GM23248 (cell line): ENCODE data around the gene NIPA2. TPM values are rescaled to one million over a fixed set of nuclear protein-coding genes. Genes with fewer than 3 reads are reported as not detected.

Experiments
- DNase-seq: peaks from one replicate; pipeline ENCODE4 v3.0.0-alpha.2; 2015
- H2AFZ ChIP-seq: fragments of 200-600 bp; sonication (generic); 2 replicates; pipeline ENCODE4 v1.6.1; 2016; ENCODE audit warnings: antibody characterized with exemption
- H3F3A ChIP-seq: fragments of 200-600 bp; sonication (generic); 2 replicates; pipeline ENCODE4 v1.6.1; 2016; ENCODE audit warnings: mild to moderate bottlenecking, antibody characterized with exemption, mixed run types; ENCODE audit not compliant: insufficient read depth
- H3K27ac ChIP-seq: fragments of 200-600 bp; sonication (generic); 2 replicates; pipeline ENCODE4 v1.5.1; 2016; ENCODE audit warnings: mild to moderate bottlenecking
- H3K27me3 ChIP-seq: fragments of 200-600 bp; sonication (generic); replicated peaks from 2 replicates; pipeline ENCODE4 v1.6.1; 2016; ENCODE audit warnings: mild to moderate bottlenecking; ENCODE audit not compliant: insufficient read depth
- H3K36me3 ChIP-seq: fragments of 200-600 bp; sonication (generic); 2 replicates; pipeline ENCODE4 v1.6.1; 2016; ENCODE audit warnings: low read depth, mild to moderate bottlenecking
- H3K4me1 ChIP-seq: fragments of 200-600 bp; sonication (generic); 2 replicates; pipeline ENCODE4 v1.6.1; 2016; ENCODE audit warnings: mild to moderate bottlenecking; ENCODE audit not compliant: insufficient read depth
- H3K4me2 ChIP-seq: fragments of 200-600 bp; sonication (generic); one replicate; pipeline ENCODE4 v1.6.1; 2016; ENCODE audit warnings: mild to moderate bottlenecking; ENCODE audit not compliant: unreplicated experiment
- H3K4me3 ChIP-seq: fragments of 200-600 bp; sonication (generic); 2 replicates; pipeline ENCODE4 v1.5.1; 2016; ENCODE audit warnings: mild to moderate bottlenecking
- H3K79me2 ChIP-seq: fragments of 200-600 bp; sonication (generic); 2 replicates; pipeline ENCODE4 v1.6.1; 2016; ENCODE audit warnings: mild to moderate bottlenecking; ENCODE audit not compliant: insufficient read depth
- H3K9ac ChIP-seq: fragments of 200-600 bp; sonication (generic); 2 replicates; pipeline ENCODE4 v1.6.1; 2016; ENCODE audit warnings: mild to moderate bottlenecking
- H3K9me2 ChIP-seq: fragments of 200-600 bp; sonication (generic); 2 replicates; pipeline ENCODE4 v1.6.1; 2016; ENCODE audit warnings: mixed run types, mild to moderate bottlenecking, moderate library complexity; ENCODE audit not compliant: insufficient read depth
- H3K9me3 ChIP-seq: fragments of 200-600 bp; sonication (generic); one replicate; pipeline ENCODE4 v1.6.1; 2017; ENCODE audit warnings: low read depth
- H4K20me1 ChIP-seq: fragments of 200-600 bp; sonication (generic); 2 replicates; pipeline ENCODE4 v1.6.0; 2016; ENCODE audit not compliant: insufficient read depth
- EZH2 ChIP-seq: fragments of 200-600 bp; sonication (generic); IDR thresholded peaks from 2 replicates; pipeline ENCODE4 v1.6.1; 2018; ENCODE audit warnings: antibody characterized with exemption, mild to moderate bottlenecking; ENCODE audit not compliant: insufficient read depth, poor library complexity, severe bottlenecking
- EZH2phosphoT487 ChIP-seq: fragments of 200-600 bp; sonication (generic); IDR thresholded peaks from 2 replicates; pipeline ENCODE4 v1.6.1; 2018; ENCODE audit warnings: antibody characterized with exemption, moderate library complexity, mild to moderate bottlenecking, low read depth; ENCODE audit not compliant: insufficient read depth
- WGBS, 2 experiments: methylation state at CpG; one replicate each; pipeline ENCODE4 v1.1.6; 2015 to 2017; ENCODE audit warnings: low lambda C conversion rate in 2 of 2, low coverage in 1 of 2; ENCODE audit errors: missing lambda C conversion rate in 2 of 2; 5-methylcytosine and 5-hydroxymethylcytosine counted together
- in situ Hi-C: fragments of 300-500 bp; cut with MboI; formaldehyde crosslinking; loops from 2 replicates; pipeline ENCODE4 v1.15.0; 2020
- polyA plus RNA-seq: library from polyadenylated mRNA; unstranded; fragments of >200 nt; fragmentation: Nextera tagmentation; extraction: Ambion mirVana; gene quantifications from 2 replicates; pipeline ENCODE4 v1.2.1, GENCODE V29; 2016
- total RNA-seq: library from RNA; depleted of rRNA; stranded (reverse); fragments of >200 nt; shearing (Covaris generic); gene quantifications from 2 replicates; pipeline ENCODE4 v1.2.3, GENCODE V29; 2014; rRNA removed

Gene NIPA2
- total and polyA plus RNA-seq, 2 experiments from 2014 or later: 74.9 to 100 TPM

DNA sequence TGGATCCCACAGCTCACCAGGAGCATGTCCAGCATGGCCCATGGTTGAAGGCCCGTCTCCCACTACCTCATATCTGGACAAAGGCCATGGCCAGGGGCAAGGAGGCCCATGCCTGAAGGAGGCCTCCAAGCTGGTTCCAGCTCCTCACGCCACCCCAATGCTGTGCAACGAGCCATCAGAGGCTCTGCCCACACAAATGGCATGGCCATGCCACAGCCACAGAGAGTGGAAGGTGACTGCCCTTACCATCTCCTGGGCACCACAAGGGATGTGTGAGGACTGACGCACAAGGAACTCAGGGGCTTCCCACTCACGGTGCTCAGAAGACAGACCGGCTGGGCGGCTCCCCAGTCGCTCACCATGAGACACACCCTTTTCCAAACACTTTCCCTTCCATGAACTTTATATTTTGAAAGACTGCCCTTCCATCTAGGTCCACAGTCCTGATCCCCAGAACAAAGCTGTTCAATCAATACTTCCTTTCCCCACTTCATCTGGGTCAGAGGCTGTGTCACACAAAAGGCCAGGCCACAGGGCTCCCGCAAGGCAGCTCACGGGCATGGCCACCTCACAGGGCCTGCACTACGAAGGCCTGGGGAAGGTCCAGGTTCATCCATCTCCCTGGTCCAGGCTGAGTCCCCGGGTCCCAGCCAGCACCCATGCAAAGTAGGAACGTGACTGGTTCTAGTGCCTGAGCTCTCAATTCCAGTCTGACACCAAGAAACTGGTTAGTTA lies 75.3 kb downstream of the NIPA2 start:
- H3K4me2 ChIP-seq: no peak overlapping the region
- 91 to 92% methylated on average over 13 of the region's 13 CpGs for WGBS, 2 experiments
- no peaks in the 10 kb centered on the region for H3K9me3 ChIP-seq
- no peaks in the 10 kb centered on the region for H4K20me1 ChIP-seq
- no peak overlapping the region for H3K27ac ChIP-seq
- H2AFZ ChIP-seq: no peak overlapping the region
- H3K27me3 ChIP-seq: no peaks in the 10 kb centered on the region
- no peaks in the 10 kb centered on the region for H3K9me2 ChIP-seq
- in situ Hi-C loops: no loop called here
- no peak for DNase-seq
- peaks cover 2% of the 10 kb centered on the region; the same call in 1 of the 2 replicates for H3K4me1 ChIP-seq
- H3K9ac ChIP-seq: no peak overlapping the region
- no peaks in the 10 kb centered on the region for H3F3A ChIP-seq
- peaks cover 46% of the 10 kb centered on the region for H3K36me3 ChIP-seq
- no peak overlapping the region for H3K4me3 ChIP-seq
- no peaks in the 10 kb centered on the region for H3K79me2 ChIP-seq
- TF ChIP-seq EZH2: no peak

DNA sequence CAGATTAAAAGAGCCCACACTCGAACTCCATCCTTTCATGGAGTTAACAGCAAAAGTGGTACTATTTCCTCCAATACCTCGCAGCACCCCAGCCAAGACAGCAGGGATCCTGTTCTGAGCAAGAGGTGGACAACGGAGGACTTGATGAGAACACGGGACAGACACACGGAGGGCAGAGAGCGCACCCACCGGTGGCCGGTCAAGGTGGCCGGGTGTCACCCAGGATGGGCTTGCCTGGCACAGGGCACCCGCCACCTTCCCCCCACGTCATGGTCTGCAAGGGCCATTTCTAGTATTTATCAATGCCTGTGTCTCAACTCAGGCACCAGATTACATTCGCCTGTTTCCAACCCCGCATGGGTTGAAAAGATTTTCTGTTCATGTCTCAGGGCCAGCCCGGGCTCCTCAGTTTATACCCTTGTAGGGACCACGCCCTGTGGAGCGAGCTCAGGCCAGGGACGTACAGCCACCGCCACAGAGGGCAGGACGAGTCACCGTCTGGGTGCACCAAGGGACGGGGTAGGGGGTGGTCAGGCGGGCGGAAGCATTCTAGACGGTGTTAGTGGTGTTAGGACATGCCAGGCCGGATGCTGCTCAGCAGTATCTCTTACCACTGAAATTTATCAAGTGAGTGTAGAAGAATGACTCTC lies 77.5 kb downstream of the NIPA2 start:
- no peaks in the 10 kb centered on the region for H3K79me2 ChIP-seq
- H3K27ac ChIP-seq: no peak overlapping the region
- 95 to 97% methylated on average over 25 of the region's 25 CpGs for WGBS, 2 experiments
- H3K4me2 ChIP-seq: no peak overlapping the region
- TF ChIP-seq EZH2phosphoT487: no peak
- TF ChIP-seq EZH2: no peak
- no peaks in the 10 kb centered on the region for H4K20me1 ChIP-seq
- peaks cover 33% of the 10 kb centered on the region for H3K36me3 ChIP-seq
- no peaks in the 10 kb centered on the region for H3K9me2 ChIP-seq
- H3K9me3 ChIP-seq: no peaks in the 10 kb centered on the region
- H3K4me3 ChIP-seq: no peak overlapping the region
- no peak for DNase-seq
- H2AFZ ChIP-seq: no peak overlapping the region
- H3K4me1 ChIP-seq: peaks cover 2% of the 10 kb centered on the region; the same call in 1 of the 2 replicates
- in situ Hi-C loops: no loop called here
- no peaks in the 10 kb centered on the region for H3F3A ChIP-seq
- H3K27me3 ChIP-seq: no peaks in the 10 kb centered on the region
- no peak overlapping the region for H3K9ac ChIP-seq

DNA sequence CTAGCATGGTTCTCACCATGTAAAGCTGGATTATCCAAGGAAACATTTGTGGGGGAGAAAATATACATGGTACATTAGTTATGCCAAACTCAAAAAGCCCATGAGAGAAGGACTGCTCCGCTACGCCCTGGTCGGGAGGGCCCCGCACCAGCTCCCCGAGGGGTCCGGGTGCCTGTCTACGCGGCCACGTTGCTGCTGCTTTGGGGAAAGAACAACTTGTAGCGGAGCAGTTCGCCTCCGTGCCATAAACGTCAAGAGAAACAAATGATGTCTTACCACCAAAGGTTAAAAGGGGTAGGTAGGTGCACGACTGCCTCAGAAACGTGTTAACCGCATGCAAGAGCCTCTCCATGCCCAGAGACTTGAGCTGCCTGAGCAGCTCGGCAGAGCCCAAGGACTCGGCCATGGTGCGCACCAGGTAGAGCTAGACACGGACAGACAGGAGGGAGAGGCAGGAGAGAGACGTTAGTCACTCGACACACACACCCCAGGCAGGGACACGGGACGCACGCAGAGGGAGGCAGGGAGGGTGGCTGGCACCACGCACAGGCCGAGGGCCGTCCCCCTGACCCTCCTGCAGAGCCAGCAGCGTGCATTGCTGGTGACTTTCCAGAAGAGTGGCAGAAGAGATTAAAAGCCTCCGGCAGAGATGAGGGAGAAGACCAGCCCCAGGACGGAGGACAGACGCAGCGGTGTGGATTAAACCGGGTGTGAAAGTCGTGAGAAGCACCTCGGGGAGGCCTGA lies 78.3 kb downstream of the NIPA2 start:
- Histone ChIP-seq H3K4me3 (no peak overlapping the region), H3K9ac (no peak overlapping the region), H3K27ac (no peak overlapping the region), H3K9me3 (no peaks in the 10 kb centered on the region), H3F3A (no peaks in the 10 kb centered on the region), H3K27me3 (no peaks in the 10 kb centered on the region), H3K36me3 (peaks cover 26% of the 10 kb centered on the region), H3K4me1 (peaks cover 2% of the 10 kb centered on the region; the same call in 1 of the 2 replicates), H4K20me1 (no peaks in the 10 kb centered on the region), H2AFZ (no peak overlapping the region), H3K4me2 (no peak overlapping the region), H3K79me2 (no peaks in the 10 kb centered on the region), H3K9me2 (no peaks in the 10 kb centered on the region)
- in situ Hi-C loops: no loop called here
- no peak for TF ChIP-seq EZH2phosphoT487
- TF ChIP-seq EZH2: no peak
- no peak for DNase-seq
- 92 to 96% methylated on average over 36 of the region's 36 CpGs for WGBS, 2 experiments

DNA sequence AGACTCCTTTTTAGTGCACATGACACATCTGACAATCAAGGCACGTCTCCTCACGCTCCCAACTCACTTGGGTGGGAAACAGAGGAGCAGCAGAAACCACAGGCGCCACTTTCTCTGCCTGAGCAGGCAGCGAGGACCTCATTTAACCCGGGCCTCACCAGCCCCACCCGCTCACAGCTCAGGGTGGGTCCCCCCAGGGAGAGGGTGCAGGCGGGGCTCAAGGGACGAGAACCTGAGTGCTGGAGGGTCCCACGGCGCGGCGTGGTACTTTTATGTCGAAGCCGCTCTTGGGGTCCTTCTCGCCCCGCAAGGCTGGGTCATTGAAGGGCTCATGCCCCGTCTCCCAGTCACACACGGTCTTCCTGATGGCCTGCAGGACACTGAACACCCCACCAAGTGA lies 79.1 kb downstream of the NIPA2 start:
- Histone ChIP-seq H3K27me3 (no peaks in the 10 kb centered on the region), H3F3A (no peaks in the 10 kb centered on the region), H3K27ac (no peak overlapping the region), H3K4me1 (peaks cover 2% of the 10 kb centered on the region; the same call in 1 of the 2 replicates), H4K20me1 (no peaks in the 10 kb centered on the region), H3K9ac (no peak overlapping the region), H2AFZ (no peak overlapping the region), H3K4me2 (no peak overlapping the region), H3K9me3 (no peaks in the 10 kb centered on the region), H3K4me3 (no peak overlapping the region), H3K36me3 (peaks cover 18% of the 10 kb centered on the region; the same call in 1 of the 2 replicates), H3K9me2 (no peaks in the 10 kb centered on the region), H3K79me2 (no peaks in the 10 kb centered on the region)
- in situ Hi-C loops: no loop called here
- TF ChIP-seq EZH2 (no peak), EZH2phosphoT487 (no peak)
- 91 to 93% methylated on average over 18 of the region's 18 CpGs for whole genome bisulfite sequencing, 2 experiments
- DNase-seq: no peak

Other genes starting within 250 kb of the NIPA2 start
- gene NIPA1, start 52.0 kb upstream of the NIPA2 start, total RNA-seq: 7.1 and 11.4 TPM in 2 replicates
- gene NIPA1, start 52.0 kb upstream of the NIPA2 start, polyA plus RNA-seq: 4.9 and 5.0 TPM in 2 replicates
- 122 and 129 TPM in 2 replicates for gene CYFIP1, start 141.7 kb downstream of the NIPA2 start, total RNA-seq
- 80.5 and 83.3 TPM in 2 replicates for gene CYFIP1, start 141.7 kb downstream of the NIPA2 start, polyA plus RNA-seq
- gene TUBGCP5, start 200.9 kb downstream of the NIPA2 start, total RNA-seq: 16.2 and 17.5 TPM in 2 replicates
- gene TUBGCP5, start 200.9 kb downstream of the NIPA2 start, polyA plus RNA-seq: 13.6 and 14.6 TPM in 2 replicates